HG03342 (cell line): ENCODE results near the gene BRF1.

ENCODE experiments used
- ATAC-seq: cut with Tn5 transposase; IDR thresholded peaks from one replicate; pipeline ENCODE4 v1.9.1; 2021; ENCODE audit warnings: mild to moderate bottlenecking, moderate library complexity; ENCODE audit not compliant: unreplicated experiment

Gene BRF1

GRCh38 chr14:105177082-105177481 lies 123.7 kb downstream of the BRF1 start:
- ATAC-seq = no peak

- no peak for ATAC-seq
Observed at GRCh38 chr14:105176513-105176912, 124.3 kb downstream of the BRF1 start.

- ATAC-seq = no peak
Observed at GRCh38 chr14:105173901-105174894, 126.6 kb downstream of the BRF1 start.

- ATAC-seq = no peak
Observed at GRCh38 chr14:105173145-105173544, 127.7 kb downstream of the BRF1 start.

GRCh38 chr14:105172476-105172875 lies 128.3 kb downstream of the BRF1 start:
- no peak for ATAC-seq

- ATAC-seq = no peak
Observed at GRCh38 chr14:105171004-105171673, 129.7 kb downstream of the BRF1 start.

GRCh38 chr14:105169776-105170655 lies 130.8 kb downstream of the BRF1 start:
- no peak for ATAC-seq

- ATAC-seq = no peak
Observed at GRCh38 chr14:105168979-105169507, 131.8 kb downstream of the BRF1 start.

GRCh38 chr14:105168496-105168978 lies 132.3 kb downstream of the BRF1 start, which contains the start of gene JAG2:
Gene JAG2, minus strand, starts transcription at chr14:105168776. Its CDS starts 356 bp downstream, at chr14:105168420.
- no peak for ATAC-seq

GRCh38 chr14:105168093-105168420 lies 132.7 kb downstream of the BRF1 start:
- ATAC-seq = no peak

- no peak for ATAC-seq
Observed at GRCh38 chr14:105167303-105168092, 133.3 kb downstream of the BRF1 start.

GRCh38 chr14:105166571-105167302 lies 134.1 kb downstream of the BRF1 start:
- no peak for ATAC-seq

- no peak for ATAC-seq
Observed at GRCh38 chr14:105165761-105166485, 134.9 kb downstream of the BRF1 start.

- no peak for ATAC-seq
Observed at GRCh38 chr14:105165134-105165704, 135.6 kb downstream of the BRF1 start.

- no peak for ATAC-seq
Observed at GRCh38 chr14:105163040-105163742, 137.6 kb downstream of the BRF1 start.

- no peak for ATAC-seq
Observed at GRCh38 chr14:105162669-105162979, 138.2 kb downstream of the BRF1 start.

GRCh38 chr14:105161964-105162668 lies 138.7 kb downstream of the BRF1 start:
- peak; percentile 82 for ATAC-seq
